T-helper 1 cell treated with Interleukin-12 subunit alpha and Interleukin-12 subunit beta and Interleukin-4 antibody, amounts not matched to agents 30 μg/mL and 1 μg/mL, for 36 hours (primary cell): ENCODE results near the gene CYB561D2.
"Not testable (repeated sequence)": the region's sequence is repeated elsewhere in the genome, so short reads cannot be mapped to it uniquely, and the experiment has no call there.

Source experiments
- H3K27ac Mint-ChIP-seq: one replicate; pipeline ENCODE4 v1.8.0; 2021; ENCODE audit warnings: mild to moderate bottlenecking, mixed read lengths
- H3K27me3 Mint-ChIP-seq: one replicate; pipeline ENCODE4 v1.8.0; 2021; ENCODE audit warnings: low read depth, mixed read lengths
- H3K36me3 Mint-ChIP-seq: one replicate; pipeline ENCODE4 v1.8.0; 2021; ENCODE audit warnings: low read depth, mixed read lengths
- H3K4me1 Mint-ChIP-seq: one replicate; pipeline ENCODE4 v1.8.0; 2021; ENCODE audit warnings: low read depth, mixed read lengths
- H3K4me3 Mint-ChIP-seq: one replicate; pipeline ENCODE4 v1.8.0; 2021; ENCODE audit warnings: mild to moderate bottlenecking, moderate library complexity, mixed read lengths
- H3K9me3 Mint-ChIP-seq: one replicate; pipeline ENCODE4 v1.8.0; 2021; ENCODE audit warnings: mixed read lengths

CYB561D2 gene

GRCh38 chr3:50350527-50351322 is at the start of gene CYB561D2, which contains the start of gene NPRL2:
Gene CYB561D2, plus strand, starts transcription at chr3:50350862. Its CDS starts 572 bp downstream, at chr3:50351434.
Gene NPRL2, minus strand, starts transcription at chr3:50350775. Its CDS starts 123 bp downstream, at chr3:50350652.
- Mint-ChIP-seq H3K27me3 (no peaks in the 10 kb centered on the region), H3K36me3 (peaks cover 41% of the 10 kb centered on the region), H3K27ac (peak within 1 kb of the TSS; percentile 97), H3K9me3 (no peaks in the 10 kb centered on the region), H3K4me1 (peaks cover 40% of the 10 kb centered on the region), H3K4me3 (peak within 1 kb of the TSS; percentile 91)

GRCh38 chr3:50302095-50303012 is 48.3 kb upstream of the CYB561D2 start:
- Mint-ChIP-seq H3K27me3 (no peaks in the 10 kb centered on the region), H3K27ac (no peak overlapping the region), H3K9me3 (no peaks in the 10 kb centered on the region), H3K4me3 (no peak overlapping the region), H3K4me1 (peaks cover 18% of the 10 kb centered on the region), H3K36me3 (peaks cover 3% of the 10 kb centered on the region)

- no peaks in the 10 kb centered on the region for H3K9me3 Mint-ChIP-seq
- H3K4me3 Mint-ChIP-seq = no peak within 1 kb of the TSS
- H3K36me3 Mint-ChIP-seq = peaks cover under 1% of the 10 kb centered on the region
- no peak within 1 kb of the TSS for H3K27ac Mint-ChIP-seq
- no peaks in the 10 kb centered on the region for H3K27me3 Mint-ChIP-seq
- peaks cover 10% of the 10 kb centered on the region for H3K4me1 Mint-ChIP-seq
Observed at GRCh38 chr3:50303013-50303815, 47.4 kb upstream of the CYB561D2 start, which contains the start of gene HYAL1. Gene HYAL1, minus strand, starts transcription at chr3:50303574. Its CDS starts 618 bp downstream, at chr3:50302956.

- Mint-ChIP-seq H3K9me3 (no peaks in the 10 kb centered on the region), H3K27me3 (no peaks in the 10 kb centered on the region), H3K4me1 (peaks cover 9% of the 10 kb centered on the region), H3K27ac (no peak overlapping the region), H3K36me3 (no peaks in the 10 kb centered on the region), H3K4me3 (no peak overlapping the region)
Observed at GRCh38 chr3:50304601-50305000, 46.1 kb upstream of the CYB561D2 start.

- H3K4me1 Mint-ChIP-seq = peaks cover 13% of the 10 kb centered on the region
- H3K36me3 Mint-ChIP-seq, H3K27me3 Mint-ChIP-seq, H3K9me3 Mint-ChIP-seq, H3K27ac Mint-ChIP-seq, H3K4me3 Mint-ChIP-seq: not testable (repeated sequence)
Observed at GRCh38 chr3:50312041-50312440, 38.6 kb upstream of the CYB561D2 start.

GRCh38 chr3:50314342-50314741 is 36.3 kb upstream of the CYB561D2 start:
- peaks cover 21% of the 10 kb centered on the region for H3K4me1 Mint-ChIP-seq
- no peaks in the 10 kb centered on the region for H3K27me3 Mint-ChIP-seq
- no peaks in the 10 kb centered on the region for H3K9me3 Mint-ChIP-seq
- H3K27ac Mint-ChIP-seq = no peak overlapping the region
- H3K4me3 Mint-ChIP-seq = no peak overlapping the region
- H3K36me3 Mint-ChIP-seq = peaks cover 7% of the 10 kb centered on the region

- H3K4me1 Mint-ChIP-seq = peaks cover 24% of the 10 kb centered on the region
- no peak overlapping the region for H3K4me3 Mint-ChIP-seq
- H3K9me3 Mint-ChIP-seq = no peaks in the 10 kb centered on the region
Observed at GRCh38 chr3:50314816-50315215, 35.8 kb upstream of the CYB561D2 start.

GRCh38 chr3:50316657-50317242 is 33.9 kb upstream of the CYB561D2 start:
- Mint-ChIP-seq H3K36me3 (peaks cover 7% of the 10 kb centered on the region), H3K27ac (peak overlapping the region; percentile 71), H3K9me3 (no peaks in the 10 kb centered on the region), H3K4me1 (peaks cover 31% of the 10 kb centered on the region), H3K4me3 (peak overlapping the region; percentile 10), H3K27me3 (no peaks in the 10 kb centered on the region)

More at GRCh38 chr3:50314816-50315215, 35.8 kb upstream of the CYB561D2 start:
- Mint-ChIP-seq H3K36me3 (peaks cover 7% of the 10 kb centered on the region), H3K27ac (peak overlapping the region; percentile 41), H3K27me3 (no peaks in the 10 kb centered on the region)

- H3K9me3 Mint-ChIP-seq = no peaks in the 10 kb centered on the region
- no peak overlapping the region for H3K27ac Mint-ChIP-seq
- peaks cover 7% of the 10 kb centered on the region for H3K36me3 Mint-ChIP-seq
- H3K4me3 Mint-ChIP-seq = no peak overlapping the region
- H3K27me3 Mint-ChIP-seq = no peaks in the 10 kb centered on the region
- H3K4me1 Mint-ChIP-seq = peaks cover 31% of the 10 kb centered on the region
Observed at GRCh38 chr3:50317300-50317699, 33.4 kb upstream of the CYB561D2 start.

- H3K27ac Mint-ChIP-seq = no peak overlapping the region
- peaks cover 31% of the 10 kb centered on the region for H3K4me1 Mint-ChIP-seq
- H3K36me3 Mint-ChIP-seq = peaks cover 7% of the 10 kb centered on the region
Observed at GRCh38 chr3:50318163-50318562, 32.5 kb upstream of the CYB561D2 start.

GRCh38 chr3:50318615-50319014 is 32.0 kb upstream of the CYB561D2 start:
- Mint-ChIP-seq H3K27ac (no peak overlapping the region), H3K27me3 (no peaks in the 10 kb centered on the region), H3K4me1 (peaks cover 32% of the 10 kb centered on the region), H3K36me3 (peaks cover 7% of the 10 kb centered on the region), H3K9me3 (no peaks in the 10 kb centered on the region), H3K4me3 (peak overlapping the region; percentile 31)

More at GRCh38 chr3:50318163-50318562, 32.5 kb upstream of the CYB561D2 start:
- Mint-ChIP-seq H3K9me3 (no peaks in the 10 kb centered on the region), H3K27me3 (no peaks in the 10 kb centered on the region), H3K4me3 (no peak overlapping the region)

- H3K4me1 Mint-ChIP-seq = peaks cover 32% of the 10 kb centered on the region
- H3K27ac Mint-ChIP-seq = no peak overlapping the region
- peaks cover 5% of the 10 kb centered on the region for H3K36me3 Mint-ChIP-seq
- H3K9me3 Mint-ChIP-seq = no peaks in the 10 kb centered on the region
- no peak overlapping the region for H3K4me3 Mint-ChIP-seq
- H3K27me3 Mint-ChIP-seq = no peaks in the 10 kb centered on the region
Observed at GRCh38 chr3:50319181-50319893, 31.3 kb upstream of the CYB561D2 start.

- peaks cover 7% of the 10 kb centered on the region for H3K36me3 Mint-ChIP-seq
- H3K9me3 Mint-ChIP-seq = no peaks in the 10 kb centered on the region
- H3K27me3 Mint-ChIP-seq = no peaks in the 10 kb centered on the region
- H3K4me1 Mint-ChIP-seq = peaks cover 36% of the 10 kb centered on the region
- no peak overlapping the region for H3K27ac Mint-ChIP-seq
- peak overlapping the region; percentile 90 for H3K4me3 Mint-ChIP-seq
Observed at GRCh38 chr3:50319894-50320625, 30.6 kb upstream of the CYB561D2 start.
